ENCODE results near the gene VCL. TPM values are rescaled to one million over a fixed set of nuclear protein-coding genes. Genes with fewer than 3 reads are reported as not detected.
A peak's percentile ranks its signal among the peaks of the same experiment; 100 is the strongest.

The VCL gene
- total and polyA plus RNA-seq, 12 donors: 117 to 369 (median 237) TPM

DNA sequence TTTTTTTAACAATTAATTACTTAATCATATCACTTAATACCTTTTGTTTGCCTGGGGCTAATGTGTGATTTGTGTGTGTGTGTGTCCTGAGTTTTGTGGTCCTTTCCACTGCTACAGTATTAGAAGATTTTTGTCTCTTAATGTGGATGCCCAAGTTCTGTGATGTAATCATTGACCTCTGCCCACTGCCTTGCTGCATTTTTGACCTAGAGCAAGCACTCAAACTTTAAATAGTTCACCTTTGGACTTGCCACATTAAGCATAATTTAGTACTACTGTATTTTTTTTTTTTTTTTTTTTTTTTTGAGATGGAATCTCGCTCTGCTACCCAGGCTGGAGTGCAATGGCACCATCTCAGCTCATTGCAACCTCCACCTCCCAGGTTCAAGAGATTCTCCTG, 52.7 kb downstream of the VCL start:
- no peak for DNase-seq
- H3K9me3 ChIP-seq: no peaks in the 10 kb centered on the region
- H3K27me3 ChIP-seq: no peaks in the 10 kb centered on the region
- TF ChIP-seq, protein P1, sequence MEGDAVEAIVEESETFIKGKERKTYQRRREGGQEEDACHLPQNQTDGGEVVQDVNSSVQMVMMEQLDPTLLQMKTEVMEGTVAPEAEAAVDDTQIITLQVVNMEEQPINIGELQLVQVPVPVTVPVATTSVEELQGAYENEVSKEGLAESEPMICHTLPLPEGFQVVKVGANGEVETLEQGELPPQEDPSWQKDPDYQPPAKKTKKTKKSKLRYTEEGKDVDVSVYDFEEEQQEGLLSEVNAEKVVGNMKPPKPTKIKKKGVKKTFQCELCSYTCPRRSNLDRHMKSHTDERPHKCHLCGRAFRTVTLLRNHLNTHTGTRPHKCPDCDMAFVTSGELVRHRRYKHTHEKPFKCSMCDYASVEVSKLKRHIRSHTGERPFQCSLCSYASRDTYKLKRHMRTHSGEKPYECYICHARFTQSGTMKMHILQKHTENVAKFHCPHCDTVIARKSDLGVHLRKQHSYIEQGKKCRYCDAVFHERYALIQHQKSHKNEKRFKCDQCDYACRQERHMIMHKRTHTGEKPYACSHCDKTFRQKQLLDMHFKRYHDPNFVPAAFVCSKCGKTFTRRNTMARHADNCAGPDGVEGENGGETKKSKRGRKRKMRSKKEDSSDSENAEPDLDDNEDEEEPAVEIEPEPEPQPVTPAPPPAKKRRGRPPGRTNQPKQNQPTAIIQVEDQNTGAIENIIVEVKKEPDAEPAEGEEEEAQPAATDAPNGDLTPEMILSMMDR (IDR thresholded peaks at IDR 0.05): no peak
- ATAC-seq: no peak
- peaks cover 2 to 97% (median 75%) of the 10 kb centered on the region in 9 donors for H3K4me1 ChIP-seq
- H3K27ac ChIP-seq: peak overlapping the region in 9 of 10 donors; percentile 0 to 83 (median 33)
- WGBS, 2 donors: 85% methylated on average over 1 of the region's 1 CpG; no CpG with 5 or more reads in 1 of the 2 donors
- intact Hi-C loops (cut with DNase I): loop anchor here in 1 of 10 donors (10.0 kb wide), 1 partner anchor 46 kb away; no protein-coding TSS in a partner anchor
- peaks cover 0 to 14% (median 0%) of the 10 kb centered on the region in 9 donors for H3K36me3 ChIP-seq
- H3K4me3 ChIP-seq: no peak overlapping the region

- H3K27me3 ChIP-seq: no peaks in the 10 kb centered on the region
- intact Hi-C loops (cut with DNase I): loop anchor here in 1 of 10 donors (10.0 kb wide), 1 partner anchor 47 kb away; no protein-coding TSS in a partner anchor
- peaks cover 0 to 5% (median 0%) of the 10 kb centered on the region in 9 donors for H3K36me3 ChIP-seq
- 65 to 66% methylated on average over 5 of the region's 5 CpGs for WGBS, 2 donors
- peak in 1 of 2 donors; percentile 27 for DNase-seq
- H3K9me3 ChIP-seq: no peaks in the 10 kb centered on the region
- peak in 3 of 8 donors; percentile 36 to 53 (median 44) for ATAC-seq
- TF ChIP-seq, protein P1 (IDR thresholded peaks at IDR 0.05): no peak
- peak overlapping the region in 8 of 10 donors; percentile 15 to 83 (median 42) for H3K27ac ChIP-seq
- H3K4me3 ChIP-seq: no peak overlapping the region
- peaks cover 2 to 100% (median 82%) of the 10 kb centered on the region in 9 donors for H3K4me1 ChIP-seq
These were observed 53.9 kb downstream of the VCL start for GRCh38 chr10:74051736-74052342.

GRCh38 chr10:74052994-74053393, 55.1 kb downstream of the VCL start:
- Histone ChIP-seq H3K9me3 (no peaks in the 10 kb centered on the region), H3K36me3 (peaks cover 0 to 5% (median 0%) of the 10 kb centered on the region in 9 donors), H3K27me3 (no peaks in the 10 kb centered on the region), H3K27ac (peak overlapping the region in 4 of 10 donors; percentile 17 to 83 (median 50)), H3K4me1 (peaks cover 2 to 100% (median 82%) of the 10 kb centered on the region in 9 donors), H3K4me3 (no peak overlapping the region)
- no peak for ATAC-seq
- no peak for DNase-seq
- TF ChIP-seq, protein P1 (IDR thresholded peaks at IDR 0.05): no peak
- intact Hi-C loops (cut with DNase I): loop anchor here in 1 of 10 donors (10.0 kb wide), 1 partner anchor 48 kb away; no protein-coding TSS in a partner anchor
- WGBS, 2 donors: 64 to 76% methylated on average over 1 of the region's 1 CpG

DNA sequence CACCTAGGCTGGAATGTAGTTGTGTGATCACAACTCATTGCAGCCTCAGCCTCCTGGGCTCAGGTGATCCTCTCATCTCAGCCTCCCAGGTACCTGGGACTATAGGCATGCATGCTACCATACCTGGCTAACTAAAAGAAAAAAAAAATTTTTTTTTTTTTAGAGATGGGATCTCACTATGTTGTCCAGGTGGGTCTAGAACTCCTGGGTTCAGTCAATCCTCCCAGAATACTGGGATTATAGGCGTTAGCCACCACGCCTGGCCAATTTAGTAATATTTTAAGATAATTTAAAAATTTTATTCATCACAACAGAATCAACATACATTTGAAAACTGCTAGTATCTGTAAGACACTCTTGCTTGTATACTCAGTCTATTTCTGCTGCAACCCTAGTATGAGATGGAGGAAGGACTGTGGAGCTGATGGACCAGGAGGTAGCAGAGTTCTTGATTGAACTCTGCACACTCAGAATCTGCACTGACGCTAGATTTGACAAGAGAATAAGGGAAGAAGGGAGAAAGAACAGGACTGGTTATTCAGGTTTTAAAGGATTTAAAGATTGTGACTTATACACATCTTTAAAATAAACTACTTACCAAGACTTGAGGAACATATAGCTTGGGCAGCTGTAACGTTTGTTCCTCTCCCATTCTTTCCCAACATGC, 57.6 kb downstream of the VCL start:
- intact Hi-C loops (cut with DNase I): loop anchor here in 2 of 10 donors (5.0 to 10.0 kb wide), 2 partner anchors 51 to 58 kb away; partner anchors contain the start of gene VCL (in 1 of the 2)

More for the DNA sequence above, 57.6 kb downstream of the VCL start:
- Histone ChIP-seq H3K27ac (peak overlapping the region; percentile 22 to 83 (median 69)), H3K4me3 (no peak overlapping the region), H3K9me3 (no peaks in the 10 kb centered on the region), H3K36me3 (peaks cover 0 to 5% (median 0%) of the 10 kb centered on the region in 9 donors), H3K4me1 (peaks cover 3 to 86% (median 69%) of the 10 kb centered on the region in 9 donors), H3K27me3 (no peaks in the 10 kb centered on the region)
- TF ChIP-seq, protein P1 (IDR thresholded peaks at IDR 0.05): no peak
- ATAC-seq (no peak), DNase-seq (no peak)
- WGBS, 2 donors: 70 to 71% methylated on average over 4 of the region's 4 CpGs
